ENCODE results near the gene IFNG. TPM values are rescaled to one million over a fixed set of nuclear protein-coding genes. Genes with fewer than 3 reads are reported as not detected.

Gene IFNG
- total RNA-seq, 2 experiments from 2014 or later = 0.57 to 0.91 TPM

- DNase-seq (peak; percentile 50), ATAC-seq (ENCODE audit: low read depth) (peak; percentile 93)
- Mint-ChIP-seq H3K4me3 (peak overlapping the region; percentile 19), H3K4me1 (peaks cover 36% of the 10 kb centered on the region), H3K27ac (peak overlapping the region; percentile 39), H3K9me3 (no peaks in the 10 kb centered on the region), H3K36me3 (peaks cover 4% of the 10 kb centered on the region), H3K27me3 (no peaks in the 10 kb centered on the region)
- POLR2A ChIA-PET = interaction anchor here (1.8 to 2.3 kb wide), 3 partner anchors 16 to 79 kb away, joined by 5 to 11 read pairs (median 6); partner anchors contain the start of gene IFNG
These were observed 39.8 kb downstream of the IFNG start for GRCh38 chr12:68119724-68120211.

GRCh38 chr12:68119250-68119649, 40.3 kb downstream of the IFNG start:
- H3K27ac Mint-ChIP-seq = no peak overlapping the region
- peaks cover 4% of the 10 kb centered on the region for H3K36me3 Mint-ChIP-seq
- H3K4me1 Mint-ChIP-seq = peaks cover 38% of the 10 kb centered on the region
- DNase-seq (no peak), ATAC-seq (ENCODE audit: low read depth) (peak; percentile 51)
- no peak overlapping the region for H3K4me3 Mint-ChIP-seq
- no peaks in the 10 kb centered on the region for H3K9me3 Mint-ChIP-seq
- POLR2A ChIA-PET = interaction anchor here (1.8 to 2.3 kb wide), 2 partner anchors 16 to 78 kb away, joined by 6 to 11 read pairs; no protein-coding TSS in a partner anchor
- no peaks in the 10 kb centered on the region for H3K27me3 Mint-ChIP-seq

- no peak for DNase-seq
- H3K4me1 Mint-ChIP-seq = peaks cover 40% of the 10 kb centered on the region
- peak overlapping the region; percentile 7 for H3K27ac Mint-ChIP-seq
- no peaks in the 10 kb centered on the region for H3K27me3 Mint-ChIP-seq
- H3K9me3 Mint-ChIP-seq = peaks cover 1% of the 10 kb centered on the region
- POLR2A ChIA-PET = interaction anchor here (1.8 kb wide), 1 partner anchor 77 kb away, joined by 6 read pairs; no protein-coding TSS in a partner anchor
- ATAC-seq (ENCODE audit: low read depth) = no peak
- H3K4me3 Mint-ChIP-seq = no peak overlapping the region
- peaks cover 4% of the 10 kb centered on the region for H3K36me3 Mint-ChIP-seq
These were observed 41.3 kb downstream of the IFNG start for GRCh38 chr12:68118096-68118755.

GRCh38 chr12:68117661-68118060, 41.9 kb downstream of the IFNG start:
- POLR2A ChIA-PET = no interaction called here
- DNase-seq = no peak
- H3K36me3 Mint-ChIP-seq = peaks cover 4% of the 10 kb centered on the region
- no peak overlapping the region for H3K27ac Mint-ChIP-seq
- H3K27me3 Mint-ChIP-seq = no peaks in the 10 kb centered on the region
- peaks cover 2% of the 10 kb centered on the region for H3K9me3 Mint-ChIP-seq
- ATAC-seq (ENCODE audit: low read depth) = no peak
- peaks cover 40% of the 10 kb centered on the region for H3K4me1 Mint-ChIP-seq
- no peak overlapping the region for H3K4me3 Mint-ChIP-seq

GRCh38 chr12:68115281-68115680, 44.3 kb downstream of the IFNG start:
- peaks cover 36% of the 10 kb centered on the region for H3K4me1 Mint-ChIP-seq
- POLR2A ChIA-PET = no interaction called here

GRCh38 chr12:68114606-68115005, 44.9 kb downstream of the IFNG start:
- H3K4me1 Mint-ChIP-seq = peaks cover 30% of the 10 kb centered on the region

More at GRCh38 chr12:68115281-68115680, 44.3 kb downstream of the IFNG start:
- DNase-seq = no peak
- Mint-ChIP-seq H3K36me3 (peaks cover 4% of the 10 kb centered on the region), H3K27ac (no peak overlapping the region), H3K9me3 (peaks cover 2% of the 10 kb centered on the region), H3K27me3 (no peaks in the 10 kb centered on the region), H3K4me3 (no peak overlapping the region)
- no peak for ATAC-seq (ENCODE audit: low read depth)

GRCh38 chr12:68113644-68114043, 45.9 kb downstream of the IFNG start:
- POLR2A ChIA-PET = interaction anchor here (0.6 kb wide), 1 partner anchor 474 kb away, joined by 3 read pairs; no protein-coding TSS in a partner anchor
- peaks cover 26% of the 10 kb centered on the region for H3K4me1 Mint-ChIP-seq
- no peaks in the 10 kb centered on the region for H3K27me3 Mint-ChIP-seq
- H3K9me3 Mint-ChIP-seq = peaks cover 2% of the 10 kb centered on the region
- DNase-seq (no peak), ATAC-seq (ENCODE audit: low read depth) (peak; percentile 52)
- no peak overlapping the region for H3K27ac Mint-ChIP-seq
- H3K4me3 Mint-ChIP-seq = no peak overlapping the region
- peaks cover 4% of the 10 kb centered on the region for H3K36me3 Mint-ChIP-seq

More at GRCh38 chr12:68114606-68115005, 44.9 kb downstream of the IFNG start:
- peaks cover 4% of the 10 kb centered on the region for H3K36me3 Mint-ChIP-seq
- POLR2A ChIA-PET = no interaction called here
- H3K9me3 Mint-ChIP-seq = peaks cover 2% of the 10 kb centered on the region
- no peak overlapping the region for H3K27ac Mint-ChIP-seq
- no peaks in the 10 kb centered on the region for H3K27me3 Mint-ChIP-seq
- DNase-seq (no peak), ATAC-seq (ENCODE audit: low read depth) (no peak)
- H3K4me3 Mint-ChIP-seq = no peak overlapping the region

- H3K4me3 Mint-ChIP-seq = no peak overlapping the region
- ATAC-seq (ENCODE audit: low read depth) (no peak), DNase-seq (no peak)
- peaks cover 2% of the 10 kb centered on the region for H3K9me3 Mint-ChIP-seq
- no peak overlapping the region for H3K27ac Mint-ChIP-seq
- H3K4me1 Mint-ChIP-seq = peaks cover 12% of the 10 kb centered on the region
- no peaks in the 10 kb centered on the region for H3K27me3 Mint-ChIP-seq
- H3K36me3 Mint-ChIP-seq = peaks cover 2% of the 10 kb centered on the region
- POLR2A ChIA-PET = no interaction called here
These were observed 47.5 kb downstream of the IFNG start for GRCh38 chr12:68111995-68112394.

GRCh38 chr12:68109444-68110217, 49.9 kb downstream of the IFNG start:
- DNase-seq = no peak
- Mint-ChIP-seq H3K9me3 (peaks cover 2% of the 10 kb centered on the region), H3K27ac (no peak overlapping the region), H3K27me3 (no peaks in the 10 kb centered on the region), H3K36me3 (no peaks in the 10 kb centered on the region), H3K4me3 (no peak overlapping the region), H3K4me1 (peaks cover 3% of the 10 kb centered on the region)
- ATAC-seq (ENCODE audit: low read depth) = no peak
- POLR2A ChIA-PET = no interaction called here

GRCh38 chr12:68109001-68109400, 50.5 kb downstream of the IFNG start:
- DNase-seq (no peak), ATAC-seq (ENCODE audit: low read depth) (peak; percentile 56)
- H3K27me3 Mint-ChIP-seq = no peaks in the 10 kb centered on the region
- H3K4me1 Mint-ChIP-seq = peaks cover 3% of the 10 kb centered on the region
- no peaks in the 10 kb centered on the region for H3K36me3 Mint-ChIP-seq
- no peak overlapping the region for H3K27ac Mint-ChIP-seq
- peaks cover 2% of the 10 kb centered on the region for H3K9me3 Mint-ChIP-seq
- POLR2A ChIA-PET = no interaction called here
- no peak overlapping the region for H3K4me3 Mint-ChIP-seq

- Mint-ChIP-seq H3K27me3 (no peaks in the 10 kb centered on the region), H3K27ac (no peak overlapping the region), H3K4me1 (no peaks in the 10 kb centered on the region), H3K4me3 (no peak overlapping the region), H3K36me3 (peaks cover 2% of the 10 kb centered on the region), H3K9me3 (peaks cover 3% of the 10 kb centered on the region)
- DNase-seq (no peak), ATAC-seq (ENCODE audit: low read depth) (no peak)
- POLR2A ChIA-PET = no interaction called here
These were observed 52.9 kb downstream of the IFNG start for GRCh38 chr12:68106660-68107059.

GRCh38 chr12:68106160-68106559, 53.4 kb downstream of the IFNG start:
- Mint-ChIP-seq H3K9me3 (peaks cover 3% of the 10 kb centered on the region), H3K4me3 (no peak overlapping the region), H3K27ac (no peak overlapping the region), H3K4me1 (no peaks in the 10 kb centered on the region), H3K36me3 (peaks cover 2% of the 10 kb centered on the region), H3K27me3 (no peaks in the 10 kb centered on the region)
- ATAC-seq (ENCODE audit: low read depth) = no peak
- DNase-seq = no peak
- POLR2A ChIA-PET = no interaction called here

Data from activated naive CD8-positive, alpha-beta T cell treated with anti-CD3 and anti-CD28 coated beads, Interleukin-2, amount 10 ng/mL, durations not matched to agents 7 days and 5 days (primary cell).